Measurements from ENCODE around the gene OR4A47.
"Not testable (repeated sequence)": the region's sequence is repeated elsewhere in the genome, so short reads cannot be mapped to it uniquely, and the experiment has no call there.

Gene OR4A47

GRCh38 chr11:48488493-48488892, at the start of gene OR4A47:
Gene OR4A47, plus strand, starts transcription at chr11:48488793. Its CDS starts 0 bp downstream, at chr11:48488793.
- not testable (repeated sequence) for DNase-seq

DNA sequence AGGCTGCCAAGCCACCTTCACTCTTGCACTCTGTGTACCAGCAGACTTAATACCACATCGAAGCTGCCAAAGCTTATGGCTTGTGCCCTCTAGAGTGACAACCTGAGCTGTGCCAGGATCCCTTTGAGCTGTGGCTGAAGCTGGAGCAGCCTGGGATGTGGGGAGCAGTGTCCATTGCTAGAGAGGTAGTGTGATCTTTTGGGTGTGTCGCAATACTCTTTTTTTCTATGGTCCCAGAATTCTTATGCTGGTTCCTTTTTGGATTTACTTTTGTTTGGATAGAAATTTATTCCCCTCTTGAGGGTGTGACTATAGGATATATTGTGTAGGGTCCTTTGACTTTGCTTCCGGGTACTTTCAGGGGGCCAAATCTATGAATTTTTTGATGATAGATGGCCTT, 32.7 kb upstream of the OR4A47 start:
- not testable (repeated sequence) for DNase-seq

GRCh38 chr11:48473966-48474365, 14.6 kb upstream of the OR4A47 start:
- not testable (repeated sequence) for DNase-seq

GRCh38 chr11:48474703-48475102, 13.9 kb upstream of the OR4A47 start:
- not testable (repeated sequence) for DNase-seq

DNA sequence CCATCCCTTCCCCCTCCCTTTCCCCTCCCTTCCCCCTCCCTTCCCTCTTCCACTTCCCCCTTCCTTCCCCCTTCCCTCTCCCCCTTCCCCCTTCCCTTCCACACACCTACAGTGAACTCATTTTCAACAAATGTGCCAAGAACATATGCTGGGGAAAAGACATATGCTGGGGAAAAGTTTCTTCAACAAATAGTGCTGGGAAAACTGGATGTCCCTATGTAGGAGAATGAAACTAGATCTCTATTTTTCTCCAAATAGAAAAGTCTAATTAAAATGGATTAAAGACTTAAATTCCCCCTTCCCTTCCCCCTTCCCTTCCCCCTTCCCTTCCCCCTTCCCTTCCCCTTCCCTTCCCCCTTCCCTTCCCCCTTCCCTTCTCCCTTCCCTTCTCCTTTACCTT, 17.6 kb downstream of the OR4A47 start:
- DNase-seq: not testable (repeated sequence)

DNA sequence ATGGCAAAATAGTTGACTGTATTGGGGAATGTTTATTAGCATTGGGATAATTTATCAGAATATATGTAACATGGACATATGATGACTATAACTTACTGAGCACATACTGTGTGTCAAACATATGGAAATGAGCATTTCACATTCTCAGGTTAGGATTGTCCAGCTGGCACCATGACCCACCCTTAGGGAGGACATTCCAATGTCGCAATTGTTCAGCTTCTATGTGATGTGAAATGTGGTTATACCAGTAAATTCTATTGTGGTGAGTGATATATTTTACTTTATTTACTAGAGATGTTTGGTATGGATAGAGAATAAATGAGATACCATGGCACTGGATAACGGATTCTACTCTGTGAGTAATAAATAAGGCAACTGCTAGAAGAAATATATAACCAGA, 50.4 kb downstream of the OR4A47 start:
- DNase-seq: no peak

All from islet precursor cell (in vitro differentiated cells).